ENCODE measurements around the gene DEDD2.

The DEDD2 gene

DNA sequence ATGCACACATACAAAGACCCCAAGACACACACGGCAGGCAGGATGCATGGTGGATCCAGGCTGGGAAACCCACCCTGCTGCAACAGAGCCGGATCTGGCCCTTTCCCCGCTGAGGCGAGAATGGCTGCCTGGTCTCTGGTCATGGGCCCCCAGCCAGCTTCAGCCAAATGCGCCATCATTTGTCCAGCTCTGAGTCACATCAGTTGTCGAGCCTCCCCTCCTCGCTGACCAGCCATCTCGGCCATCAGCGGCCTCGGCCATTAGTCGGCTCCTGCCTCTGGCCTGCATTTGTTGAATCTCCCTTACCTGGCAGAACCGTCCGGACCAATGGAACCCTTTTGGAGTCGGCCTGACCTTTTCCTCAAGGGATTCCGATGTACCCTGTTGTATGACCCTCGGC is 46.8 kb downstream of the DEDD2 start:
- DNase-seq (ENCODE audit: low spot score) = no peak

DNA sequence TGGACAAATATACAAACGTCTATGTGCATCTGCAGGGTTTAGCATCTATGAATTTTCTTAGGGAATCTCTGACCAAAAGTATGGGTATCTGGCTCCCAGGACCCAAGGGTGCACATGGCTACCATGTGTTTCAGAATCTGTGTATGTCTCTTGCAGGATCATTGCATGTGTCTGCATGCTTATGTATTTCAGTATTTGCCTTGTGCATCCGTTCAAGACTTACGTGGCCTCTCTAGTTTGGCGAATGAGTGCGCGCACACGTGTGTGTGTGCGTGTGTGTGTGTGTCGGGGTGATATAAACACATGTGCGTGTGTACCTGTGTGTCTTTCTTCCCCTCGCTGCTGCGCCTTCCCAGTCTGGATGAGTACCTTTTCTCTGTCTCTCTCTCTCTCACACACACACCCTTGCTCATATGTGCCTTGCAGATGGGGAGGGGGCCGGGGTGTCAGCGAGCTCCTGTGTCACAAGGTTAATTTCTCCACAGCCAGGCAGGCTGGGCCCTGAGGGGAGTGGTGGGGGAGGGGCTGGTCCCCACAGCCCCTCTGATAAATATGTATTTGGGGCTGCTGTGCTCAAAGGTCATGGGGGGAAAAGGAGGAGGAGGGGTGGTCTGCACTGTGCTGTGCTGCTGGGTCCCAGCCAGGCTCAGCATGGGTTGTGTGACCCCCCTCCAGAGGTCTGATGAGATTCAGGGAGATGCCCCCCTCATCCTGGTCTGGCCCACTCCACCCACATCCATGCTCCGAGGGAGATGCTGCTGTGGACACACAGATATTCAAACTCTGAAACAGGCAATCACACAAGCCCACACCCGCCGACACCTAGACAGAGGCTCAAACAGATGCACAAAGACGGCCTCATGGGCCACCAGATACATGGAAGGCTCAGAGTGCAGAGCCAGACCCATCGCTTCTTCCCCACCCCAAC is 47.7 kb downstream of the DEDD2 start:
- no peak for DNase-seq (ENCODE audit: low spot score)

DNA sequence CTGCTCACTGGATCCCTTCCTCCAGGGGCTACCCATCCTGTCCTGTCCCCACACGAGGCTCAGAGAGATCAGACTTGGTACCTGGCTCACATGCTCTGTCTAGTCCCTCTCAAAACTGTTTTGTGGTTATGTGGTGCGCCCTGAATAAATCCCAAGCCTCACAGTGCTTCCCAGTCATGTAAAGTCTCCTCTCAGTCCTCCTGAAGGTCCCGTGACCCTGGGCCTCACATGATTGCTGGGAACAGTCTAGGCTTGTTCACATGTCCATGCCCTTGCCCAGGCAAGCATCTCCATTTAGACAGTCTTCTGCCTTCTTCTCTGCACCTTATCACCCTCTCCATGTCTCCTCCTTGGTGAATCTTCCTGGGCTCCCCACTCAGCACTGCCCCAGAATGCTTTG is 49.3 kb downstream of the DEDD2 start:
- DNase-seq (ENCODE audit: low spot score) = no peak

DNA sequence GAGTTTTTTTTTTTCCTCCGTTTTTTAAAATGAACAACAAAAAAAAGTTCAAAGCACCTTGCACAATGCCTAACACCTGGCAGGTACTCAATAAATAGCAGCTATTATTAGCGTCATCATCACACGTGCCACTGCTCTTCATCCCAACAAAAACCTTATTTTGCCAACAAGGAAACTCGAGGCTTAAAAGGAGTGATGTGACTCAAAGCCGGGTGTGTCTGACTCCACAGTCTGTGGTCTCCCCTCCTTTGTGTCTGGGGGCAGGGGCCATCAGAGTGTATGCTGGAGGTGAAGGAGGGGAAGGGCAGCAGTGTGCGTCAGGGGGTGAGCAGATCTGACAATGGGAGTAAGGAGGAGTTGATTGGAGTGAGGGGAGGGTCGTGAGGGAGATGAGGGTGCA is 51.2 kb downstream of the DEDD2 start:
- no peak for DNase-seq (ENCODE audit: low spot score)

DNA sequence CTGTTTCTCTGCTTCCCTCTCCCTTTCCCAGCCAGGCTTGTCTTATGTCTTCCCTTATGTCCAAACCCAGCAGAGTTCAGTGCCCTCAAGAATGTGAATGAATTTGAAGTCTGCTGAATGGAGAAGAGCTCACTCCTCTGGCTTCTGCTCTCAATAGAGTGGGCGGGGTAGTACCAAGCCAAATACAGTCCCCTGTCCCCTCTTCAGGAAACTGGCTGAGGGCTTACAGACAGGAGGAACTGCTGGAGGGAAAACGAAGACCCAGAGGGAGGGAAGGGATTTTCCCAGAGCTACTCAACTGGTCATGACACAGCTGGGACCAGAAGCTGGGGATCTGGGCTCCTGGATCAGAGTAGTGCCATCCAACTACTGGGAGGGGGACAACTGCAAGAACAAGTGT is 52.3 kb downstream of the DEDD2 start:
- no peak for DNase-seq (ENCODE audit: low spot score)

DNA sequence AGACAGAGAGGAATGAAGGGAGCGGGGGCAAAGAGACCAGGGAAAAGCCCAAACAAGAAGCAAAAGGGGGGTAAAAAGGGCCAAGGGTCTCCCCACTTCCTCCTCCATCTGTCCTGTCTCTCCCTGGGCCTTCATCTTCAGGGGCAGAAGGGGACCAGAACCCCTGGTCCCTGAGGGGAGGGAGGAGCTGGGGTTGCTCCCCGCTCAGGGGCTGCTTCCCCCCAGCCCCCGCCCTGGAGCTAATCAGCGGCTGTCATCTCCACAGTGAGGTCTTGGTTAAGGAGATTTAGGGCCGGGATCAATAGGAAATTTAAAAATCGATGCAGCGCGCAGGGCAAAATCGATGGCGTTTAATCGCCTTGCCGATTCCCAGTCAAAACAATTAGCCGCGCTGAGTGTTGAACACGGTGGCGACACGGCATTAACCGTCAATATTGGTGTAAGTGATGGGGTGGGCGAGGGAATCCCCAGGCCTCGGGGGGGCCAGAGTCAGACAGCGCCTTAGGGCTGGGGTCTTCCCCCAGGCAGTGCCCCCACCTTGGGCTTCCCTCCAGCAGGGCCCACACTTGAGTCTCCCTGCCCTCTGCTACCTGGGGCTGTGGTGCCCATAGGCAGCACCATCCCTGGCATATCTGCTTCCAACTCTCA is 55.7 kb downstream of the DEDD2 start:
- DNase-seq (ENCODE audit: low spot score) = no peak

DNA sequence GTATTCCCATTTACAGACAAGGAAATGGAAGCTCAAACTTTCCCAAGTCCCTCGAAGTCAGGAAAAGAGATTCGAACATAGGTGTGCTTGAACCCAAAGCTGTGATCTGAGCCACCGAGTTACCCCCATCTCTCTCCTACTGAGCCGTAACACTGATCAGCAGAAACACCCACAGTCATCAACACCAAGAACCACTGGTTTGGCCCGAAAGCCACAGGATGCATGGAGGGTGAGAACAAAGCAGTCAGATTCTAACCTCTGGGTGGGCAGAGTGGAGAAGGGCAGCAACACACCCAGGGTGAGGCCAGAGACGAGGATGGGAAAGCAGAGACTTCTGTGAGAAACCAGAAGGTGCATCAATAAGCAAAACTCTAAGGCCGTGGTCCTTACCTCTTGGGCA is 57.5 kb downstream of the DEDD2 start:
- DNase-seq (ENCODE audit: low spot score) = no peak

DNA sequence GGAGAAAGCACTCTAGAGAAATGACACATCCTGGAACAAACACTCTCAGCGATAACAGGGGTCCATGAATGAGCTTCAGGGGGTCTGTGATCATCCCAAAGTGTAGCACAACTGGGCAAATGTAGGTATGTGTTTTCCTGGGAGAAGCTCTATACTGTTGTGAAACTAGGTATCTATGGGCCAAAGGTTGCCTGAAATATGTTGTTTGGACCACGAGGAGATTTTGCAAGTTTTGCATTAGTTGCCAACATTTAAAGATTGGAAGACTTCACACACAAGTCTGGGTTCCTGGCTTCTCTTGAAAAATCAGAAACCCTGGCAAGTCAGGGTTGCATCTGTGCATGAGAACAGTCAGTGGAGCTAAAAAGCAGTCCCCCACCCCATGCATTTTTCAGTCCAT is 58.6 kb downstream of the DEDD2 start:
- DNase-seq (ENCODE audit: low spot score) = no peak

DNA sequence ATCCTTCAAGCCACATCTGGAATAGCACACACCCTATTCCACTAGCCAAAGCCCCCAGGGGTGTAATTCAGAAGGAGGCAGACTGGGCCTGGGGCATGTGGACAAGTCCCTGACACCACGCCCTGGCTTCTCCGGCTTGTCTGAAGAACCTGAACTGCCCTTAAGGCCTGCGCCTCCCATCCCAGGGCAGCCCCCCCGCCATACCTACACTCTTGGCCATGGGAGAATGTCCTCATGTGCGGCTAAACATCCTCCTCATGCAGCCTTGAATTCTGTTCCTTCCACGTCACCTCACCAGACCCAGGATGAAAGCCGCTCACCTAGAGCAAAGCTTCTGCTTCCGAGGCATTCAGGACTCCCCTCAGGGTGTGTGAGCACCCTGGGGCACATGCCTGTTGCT is 60.9 kb downstream of the DEDD2 start:
- DNase-seq (ENCODE audit: low spot score) = no peak

DNA sequence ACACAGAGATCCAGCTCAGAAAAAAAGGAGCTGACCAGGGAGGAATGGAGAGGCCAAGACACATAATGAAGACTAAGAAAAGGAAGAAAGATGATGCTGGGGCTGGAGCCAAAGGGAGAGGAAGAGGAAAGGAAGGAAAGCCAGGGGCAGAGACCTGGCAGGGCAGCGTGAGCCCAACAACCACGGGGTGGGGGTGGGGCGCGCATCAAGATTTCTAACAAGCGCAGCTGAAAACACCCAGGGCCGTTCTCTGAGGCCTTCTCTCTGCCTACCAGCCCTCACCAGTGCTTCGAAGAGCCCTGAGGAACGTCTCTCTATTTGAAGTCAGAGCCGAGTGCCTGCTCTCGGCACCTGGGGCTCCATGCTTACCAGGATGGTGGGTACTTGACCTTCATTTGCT is 61.7 kb downstream of the DEDD2 start:
- no peak for DNase-seq (ENCODE audit: low spot score)

DNA sequence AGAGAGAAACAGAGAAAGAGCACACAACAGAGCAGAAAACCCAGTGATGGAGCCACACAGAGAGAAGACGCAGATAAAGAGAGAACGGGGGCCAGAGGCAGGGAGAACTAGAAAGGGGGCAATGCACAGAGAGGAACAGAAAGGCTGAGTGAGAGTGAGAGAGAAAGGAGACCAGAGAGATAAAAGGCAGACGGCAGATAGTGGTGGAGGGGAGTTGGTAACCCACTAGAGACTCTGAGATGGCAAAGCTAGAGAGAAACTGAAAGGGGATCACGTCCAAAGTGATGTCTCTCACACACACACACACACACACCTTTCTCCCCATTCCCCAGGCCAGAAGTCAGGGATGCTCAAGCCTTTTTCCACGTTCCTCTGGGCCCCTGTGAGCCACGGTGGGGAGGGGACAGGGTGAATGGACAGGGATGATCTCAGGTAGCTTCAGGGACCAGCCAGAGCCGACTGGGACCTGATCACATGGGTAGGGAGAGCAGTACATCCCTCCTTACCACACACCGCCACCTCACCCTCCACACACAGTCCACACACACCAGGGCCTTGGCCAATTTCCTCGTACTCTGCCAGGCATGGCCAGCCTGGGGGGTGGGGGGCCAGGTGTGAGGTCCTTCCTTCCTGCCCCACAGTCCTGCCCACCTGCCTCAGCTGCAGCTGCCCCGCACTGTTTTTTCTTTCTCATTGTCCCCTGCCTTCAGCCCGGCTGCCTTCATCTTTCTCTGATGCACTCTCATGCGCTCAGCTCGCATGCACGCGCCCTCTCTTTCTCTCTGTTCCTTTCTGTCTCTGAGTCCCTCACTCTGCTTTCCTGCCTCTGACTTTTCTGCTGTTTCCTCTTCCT is 62.8 kb downstream of the DEDD2 start:
- DNase-seq (ENCODE audit: low spot score) = no peak

DNA sequence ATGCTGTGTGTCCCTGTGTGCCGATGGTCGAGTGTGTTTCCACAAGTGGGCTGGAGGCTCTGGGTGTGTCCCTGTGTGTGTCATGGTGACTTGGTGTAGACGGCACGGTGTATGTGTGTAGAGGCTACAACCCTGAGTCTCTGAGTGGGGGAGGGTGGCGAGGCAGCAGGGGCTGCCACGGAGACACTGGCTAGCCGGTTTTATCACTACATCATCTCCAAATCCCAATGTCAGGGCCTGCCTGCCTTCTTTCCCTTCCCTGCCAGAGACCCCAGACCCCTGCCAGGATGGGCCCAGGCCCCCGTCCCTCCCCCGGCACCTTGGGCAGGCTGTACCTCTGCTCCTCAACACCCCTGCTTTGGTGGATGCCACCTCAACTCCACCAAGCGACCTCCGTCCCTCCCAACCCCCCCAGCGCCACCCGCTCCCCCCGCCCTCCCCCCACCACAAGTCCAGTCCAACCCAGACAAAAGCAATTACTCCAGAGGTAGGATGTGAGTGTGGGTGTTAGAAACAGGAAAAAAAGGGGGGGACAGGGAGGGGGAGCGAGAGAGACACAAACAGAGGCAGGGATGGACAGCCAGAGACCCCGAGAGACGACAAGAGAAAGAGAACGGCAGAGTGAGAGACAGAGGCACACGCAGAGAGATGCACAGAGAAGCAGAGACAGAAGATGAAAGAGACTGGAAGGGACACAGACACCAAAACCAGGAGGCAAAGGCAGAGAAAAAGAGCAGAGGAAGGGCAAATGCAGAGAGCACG is 63.6 kb downstream of the DEDD2 start:
- no peak for DNase-seq (ENCODE audit: low spot score)

DNA sequence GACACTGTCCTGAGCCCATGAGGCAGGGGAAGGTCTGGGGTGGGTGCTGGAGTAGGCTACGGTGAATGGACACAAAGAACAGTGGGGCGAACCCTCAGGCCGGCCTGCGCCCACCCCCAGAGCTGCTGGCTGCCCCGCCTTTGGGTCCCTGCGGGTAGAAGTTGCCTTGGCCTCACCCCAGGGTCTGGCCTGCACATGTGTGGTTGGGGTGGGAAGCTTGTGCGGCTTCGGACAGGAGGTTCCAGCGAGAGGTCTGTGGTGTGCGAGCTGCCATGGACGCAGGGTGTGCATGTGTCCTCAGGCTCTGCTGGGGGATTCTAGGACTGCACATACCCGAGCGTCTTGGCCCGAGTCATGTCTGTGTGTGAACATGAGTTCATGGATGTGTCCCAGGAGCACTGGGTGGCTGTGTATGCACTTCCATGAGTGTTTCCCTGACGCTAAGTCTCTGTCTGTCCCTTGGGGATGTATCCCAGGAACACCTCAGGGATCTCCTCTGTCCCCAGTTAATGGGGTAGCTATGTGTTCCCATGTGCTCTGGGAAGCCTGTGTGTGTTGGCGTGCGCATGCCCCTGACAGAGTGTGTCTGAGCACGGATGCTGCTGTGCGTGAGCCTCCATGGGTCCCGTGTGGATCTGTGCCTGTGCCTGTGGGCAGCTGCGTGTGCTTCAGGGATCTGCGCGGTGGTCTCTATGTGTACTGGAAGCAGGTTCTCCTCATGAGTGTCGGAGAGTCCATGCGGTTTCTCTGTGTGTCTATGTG is 64.4 kb downstream of the DEDD2 start:
- no peak for DNase-seq (ENCODE audit: low spot score)

DNA sequence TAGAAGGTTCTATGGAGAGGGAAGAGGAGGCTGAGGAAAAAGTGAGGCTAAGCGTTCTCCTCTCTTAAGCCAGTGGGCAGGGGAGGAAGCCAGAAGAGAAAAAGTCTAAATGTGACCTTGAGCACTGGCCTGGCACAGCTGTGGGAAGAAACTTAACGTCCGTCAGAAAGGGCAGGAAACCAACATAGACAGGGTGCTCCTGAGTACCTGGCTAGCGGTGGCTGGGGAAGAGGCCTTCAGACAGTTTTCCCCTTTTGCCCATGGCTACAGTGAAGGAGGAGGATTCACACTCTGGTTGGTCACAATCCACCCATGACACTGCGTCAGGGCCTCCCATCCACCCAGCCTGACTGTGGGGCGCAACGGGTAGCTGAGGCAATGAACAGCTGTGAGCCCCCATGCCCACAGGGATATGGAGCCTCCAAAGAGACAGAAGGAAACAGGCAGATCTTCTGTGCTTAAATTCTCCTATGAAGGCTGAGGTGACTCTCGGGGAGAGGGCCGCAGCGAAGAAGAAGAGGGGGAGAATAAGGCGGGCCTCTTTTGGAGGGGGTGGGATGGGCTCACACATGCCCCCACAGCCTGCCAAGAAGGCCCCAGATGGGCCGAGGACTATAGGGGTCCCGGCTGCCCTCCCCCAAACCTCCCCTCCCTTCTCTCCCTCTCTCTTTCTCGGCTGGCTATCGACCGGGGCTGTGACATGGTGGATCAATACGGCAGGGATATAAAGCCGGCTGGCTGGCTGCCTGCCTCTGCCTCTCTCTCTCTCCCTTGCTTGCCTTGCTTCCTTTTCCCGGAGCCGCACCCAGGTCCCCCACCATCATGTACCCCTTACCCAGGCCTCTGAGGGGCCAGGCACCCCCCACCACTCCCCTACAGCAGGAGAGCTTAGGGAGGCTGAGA is 65.4 kb downstream of the DEDD2 start:
- no peak for DNase-seq (ENCODE audit: low spot score)

DNA sequence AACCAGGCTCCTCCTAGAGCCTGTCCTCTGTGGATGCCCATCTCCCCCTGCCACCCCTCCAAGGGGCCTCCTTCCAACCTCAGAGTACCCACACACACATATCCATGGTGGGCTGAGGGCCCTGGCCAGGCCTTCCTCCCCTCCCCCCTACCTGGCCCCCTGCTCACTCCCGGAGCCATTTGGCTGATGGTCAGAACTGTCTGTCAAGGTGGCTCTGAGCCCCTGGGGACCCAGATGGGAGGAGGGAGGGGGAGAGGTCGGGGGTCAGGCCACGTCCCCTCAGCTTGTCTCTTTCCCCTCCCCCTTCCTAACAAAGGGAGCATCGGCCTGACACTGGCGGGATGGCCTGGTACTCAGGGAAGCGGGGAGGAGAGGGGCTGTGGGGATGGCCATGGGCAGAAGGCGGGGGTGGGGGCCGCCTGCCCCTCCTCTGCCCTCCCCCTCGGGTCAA is 66.5 kb downstream of the DEDD2 start:
- no peak for DNase-seq (ENCODE audit: low spot score)

DNA sequence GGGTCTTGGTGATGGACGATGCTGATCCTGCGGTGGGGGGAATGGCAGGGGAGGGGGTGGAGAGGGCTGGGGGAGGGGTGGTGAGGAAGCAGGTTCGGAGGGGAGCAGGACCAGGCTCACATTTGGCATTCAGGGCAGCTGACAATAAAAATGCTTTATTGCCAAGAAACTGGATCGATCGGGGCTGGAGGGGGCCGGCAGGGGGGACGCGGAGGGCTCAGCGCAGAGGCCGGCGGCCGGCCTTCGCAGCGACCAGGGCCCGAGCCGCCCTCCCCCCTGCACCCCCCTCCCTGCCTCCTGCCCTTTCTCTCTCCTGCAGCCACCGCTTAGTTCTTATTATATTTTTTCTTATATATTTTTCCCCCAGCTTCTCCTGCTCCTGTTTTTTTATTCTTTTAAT is 67.1 kb downstream of the DEDD2 start:
- DNase-seq (ENCODE audit: low spot score) = no peak

DNA sequence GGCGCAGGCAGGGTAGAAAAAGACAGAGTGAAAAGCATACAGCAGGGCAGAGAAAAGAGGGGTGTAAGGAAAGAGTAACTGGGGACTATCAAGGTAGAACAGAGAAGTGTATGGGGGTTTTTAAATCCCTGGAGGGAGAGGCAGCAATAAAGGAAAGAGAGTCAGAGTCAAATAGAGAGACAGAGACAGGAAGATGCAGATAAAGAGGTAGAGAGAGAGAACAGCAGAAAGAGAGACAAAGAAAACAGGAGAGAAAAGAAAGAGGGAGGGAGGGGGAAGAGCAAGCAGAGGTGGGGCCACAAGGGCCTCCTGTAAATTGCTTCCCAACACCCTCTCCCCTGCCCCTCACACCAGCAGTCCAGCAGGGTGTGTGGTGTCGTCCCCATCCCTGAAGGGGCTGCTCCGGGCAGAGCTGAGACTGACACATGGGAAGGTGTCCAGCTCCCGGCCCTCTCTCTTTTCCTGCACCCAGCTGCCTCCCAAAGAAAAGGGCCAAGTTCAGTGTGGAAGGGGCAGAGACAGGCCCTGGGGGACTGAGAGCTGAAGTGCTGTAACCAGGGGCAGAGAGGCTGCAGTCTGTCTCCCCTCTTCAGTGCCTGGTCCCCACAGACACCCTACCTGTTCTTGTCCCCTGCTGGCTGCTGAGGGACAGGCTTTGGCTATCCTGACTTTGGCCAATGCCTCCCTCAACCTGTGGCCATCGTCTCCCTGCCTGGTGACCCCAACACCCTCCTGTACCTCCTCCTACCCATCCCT is 67.9 kb downstream of the DEDD2 start:
- no peak for DNase-seq (ENCODE audit: low spot score)

Measured in D341Med (cell line).